AG20443 (cell line): ENCODE results near the gene ST6GALNAC3.

Experiments
- DNase-seq: peaks from one replicate; pipeline ENCODE4 v3.0.0; 2012; ENCODE audit warnings: low spot score, mixed read lengths

The ST6GALNAC3 gene

DNA sequence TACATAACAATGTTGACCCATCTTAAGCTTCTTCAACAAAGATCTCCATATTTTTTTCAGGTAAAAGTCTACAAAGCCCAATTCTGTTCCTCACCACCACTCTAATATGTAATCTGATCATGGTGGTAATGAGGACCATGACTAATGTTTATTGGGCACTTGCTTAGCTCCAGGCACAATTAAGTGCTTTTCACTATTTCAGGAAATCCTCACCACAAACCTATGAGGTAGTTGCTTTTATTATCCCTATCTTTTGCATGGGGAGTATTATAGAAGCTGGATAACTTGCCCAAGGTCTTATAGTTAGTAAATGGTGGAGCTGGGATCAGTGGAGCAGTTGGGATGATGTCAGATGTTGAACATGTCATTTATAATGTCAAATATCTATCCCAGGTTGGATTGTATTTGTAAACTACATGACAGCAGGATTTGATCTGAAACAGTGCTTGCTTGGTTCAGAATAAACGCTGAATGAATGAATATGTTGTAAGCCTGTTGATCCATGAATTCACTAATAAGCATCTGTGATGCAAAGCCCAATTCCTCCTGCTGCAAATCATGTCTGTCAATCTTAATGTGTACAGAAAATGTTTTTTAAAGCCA is 509.4 kb downstream of the ST6GALNAC3 start:
- DNase-seq = no peak

DNA sequence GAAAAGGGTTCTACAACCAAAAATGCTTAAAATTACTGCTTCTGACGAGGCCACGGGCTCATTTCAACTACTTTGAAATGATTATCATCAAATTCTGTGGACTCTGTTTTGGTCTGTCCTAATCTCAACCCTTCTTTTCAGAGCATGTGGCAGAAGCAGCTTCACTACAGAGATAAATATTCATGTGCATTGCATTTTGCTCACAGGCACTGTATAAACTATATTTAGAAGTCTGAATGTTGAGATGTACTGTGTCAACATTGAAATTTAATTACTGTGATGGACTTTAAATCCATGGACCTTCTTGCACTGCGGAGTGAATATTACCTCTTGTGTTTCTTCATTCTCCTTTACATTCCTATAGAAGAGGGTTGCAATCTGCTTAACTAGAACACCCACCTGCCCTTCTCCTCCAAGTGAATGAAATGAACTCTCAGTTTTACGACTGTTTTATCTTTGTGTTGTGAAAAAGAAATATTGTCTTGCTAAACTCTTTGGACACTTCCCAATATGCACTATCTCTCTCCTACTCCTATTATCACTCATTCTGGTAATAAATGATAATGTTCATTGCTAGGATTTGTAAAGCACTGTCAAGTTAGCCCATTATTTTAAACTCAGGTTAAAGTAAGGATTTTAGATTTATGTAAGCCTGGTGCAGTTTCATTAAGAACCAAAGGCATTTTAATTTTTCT is 511.6 kb downstream of the ST6GALNAC3 start:
- DNase-seq = no peak

DNA sequence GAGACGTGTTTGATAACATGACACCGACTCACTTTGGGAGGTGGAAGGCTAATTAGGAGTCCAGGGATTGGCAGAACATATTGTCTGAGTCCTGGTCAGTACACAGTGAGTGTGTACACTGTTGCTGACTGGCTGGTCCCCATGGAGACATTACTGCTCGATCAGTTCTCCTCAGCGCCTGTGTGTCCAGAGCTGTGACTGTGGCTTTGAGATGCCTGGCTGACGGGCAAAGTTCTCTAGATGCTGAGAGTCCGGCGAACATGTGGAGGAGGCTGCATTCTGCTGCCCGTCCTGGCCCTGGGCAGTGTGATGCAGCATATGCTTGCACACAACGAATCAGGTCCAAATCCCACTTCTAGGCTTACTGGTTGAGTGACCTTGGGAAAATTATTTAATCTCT is 512.7 kb downstream of the ST6GALNAC3 start:
- no peak for DNase-seq

DNA sequence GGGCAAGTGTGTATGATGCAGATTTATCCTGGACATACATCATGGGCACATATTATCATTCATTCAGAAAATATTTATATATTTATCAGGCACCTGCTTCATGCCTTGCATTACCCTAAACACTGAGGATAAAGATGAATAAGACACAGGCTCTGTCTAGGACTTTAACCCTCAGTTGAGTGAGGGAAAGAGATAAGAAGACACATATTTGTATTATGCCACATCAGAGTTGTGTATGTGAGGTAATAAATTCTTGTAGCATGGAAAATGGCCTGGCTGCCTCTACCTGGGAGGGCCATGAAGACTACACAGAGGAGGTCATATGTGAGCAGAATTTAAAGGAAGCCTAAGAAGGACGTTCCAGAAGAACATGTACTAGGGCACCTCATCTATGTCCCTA is 516.9 kb downstream of the ST6GALNAC3 start:
- DNase-seq = no peak

DNA sequence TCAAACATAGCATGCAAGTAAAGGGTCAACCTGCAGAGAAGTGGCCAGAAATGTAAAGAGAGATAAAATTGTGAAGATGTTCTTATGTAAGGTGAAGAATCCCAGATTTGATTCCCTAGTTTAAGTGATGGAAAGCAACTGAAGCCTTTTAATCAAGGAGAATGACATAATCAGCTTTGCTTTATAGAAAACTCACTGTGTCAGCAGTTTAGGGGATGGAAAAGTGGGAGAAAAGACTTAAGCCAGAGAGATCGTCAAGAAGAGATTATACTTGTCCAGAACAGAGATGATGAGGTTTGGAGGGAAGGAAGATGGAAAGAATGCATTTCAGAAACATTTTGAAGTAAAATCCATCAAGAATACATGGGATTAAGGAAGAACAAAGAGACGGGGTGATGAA is 517.4 kb downstream of the ST6GALNAC3 start:
- DNase-seq = no peak

DNA sequence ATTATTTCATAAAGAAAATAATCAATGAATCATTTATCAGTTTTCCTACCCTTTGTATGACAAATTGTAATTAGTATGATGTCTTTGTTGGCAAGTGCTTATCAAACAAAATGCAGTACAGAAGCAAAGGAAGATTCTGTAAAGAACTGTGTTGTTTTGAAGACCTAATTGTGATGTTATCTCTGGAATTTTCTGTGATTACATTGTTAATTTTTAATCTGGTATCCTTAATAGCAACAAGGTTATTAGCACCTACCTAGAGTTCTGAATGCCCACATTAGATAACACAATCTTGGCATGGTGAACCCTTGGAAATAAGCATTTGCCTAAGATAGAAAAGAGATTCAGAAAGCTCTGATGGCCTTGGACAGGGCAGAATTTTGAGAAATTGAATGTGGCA is 518.6 kb downstream of the ST6GALNAC3 start:
- no peak for DNase-seq

DNA sequence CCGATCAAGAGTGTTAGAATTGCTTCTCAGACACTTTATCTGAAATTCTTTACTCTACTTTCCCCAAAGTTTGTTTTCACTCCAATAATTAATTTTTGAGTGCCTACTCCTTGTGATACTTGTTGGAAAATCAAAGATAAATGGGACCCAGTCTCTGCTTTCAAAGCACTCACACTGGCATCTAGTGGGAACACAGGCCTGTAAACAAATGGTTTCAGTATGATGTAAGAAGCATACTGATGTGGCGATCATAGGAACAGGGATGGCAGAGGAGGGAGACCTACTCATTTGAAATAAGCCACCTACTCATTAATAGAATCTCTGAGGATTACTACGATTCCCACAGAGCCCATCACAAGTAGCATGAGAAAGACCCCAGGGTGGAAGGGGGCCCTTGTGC is 519.1 kb downstream of the ST6GALNAC3 start:
- DNase-seq = no peak

DNA sequence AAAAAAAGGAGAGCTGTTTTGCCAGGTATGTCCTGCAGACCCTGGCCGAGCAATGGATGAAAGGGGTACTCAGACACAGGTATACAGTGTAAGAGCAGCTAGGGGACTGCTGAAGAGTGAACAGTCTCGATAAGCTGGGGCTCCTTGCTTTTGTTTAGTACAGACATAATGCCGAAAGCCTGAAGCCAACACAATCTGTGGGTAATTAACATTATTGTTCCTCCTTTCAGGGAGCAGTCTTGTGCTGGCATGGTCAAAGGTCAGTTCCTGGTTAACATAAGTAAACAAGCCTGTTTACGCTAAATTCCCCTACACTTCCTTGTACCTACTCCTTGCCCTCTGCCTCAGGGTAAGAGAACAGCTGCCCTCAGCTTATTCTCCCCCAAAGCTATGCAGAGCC is 520.5 kb downstream of the ST6GALNAC3 start:
- no peak for DNase-seq

DNA sequence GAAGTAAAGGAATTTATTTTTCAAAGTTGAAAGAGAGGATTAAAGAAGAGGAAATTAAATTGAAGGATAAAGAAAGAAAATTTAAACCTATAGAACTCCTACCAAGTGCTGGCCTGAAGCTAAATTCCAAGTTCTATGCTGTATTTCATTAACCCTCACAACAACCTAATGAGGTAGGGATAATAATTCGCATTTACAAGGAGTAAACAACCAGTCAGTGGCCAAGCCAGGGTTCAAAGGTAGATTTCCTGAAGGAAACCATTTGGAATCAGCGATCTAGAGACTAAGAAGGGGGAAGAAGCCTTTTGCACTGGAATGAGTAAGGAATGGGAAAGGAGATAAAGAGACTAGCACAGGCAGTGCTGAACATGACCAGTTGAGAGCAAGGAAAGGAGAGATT is 526.9 kb downstream of the ST6GALNAC3 start:
- DNase-seq = no peak

DNA sequence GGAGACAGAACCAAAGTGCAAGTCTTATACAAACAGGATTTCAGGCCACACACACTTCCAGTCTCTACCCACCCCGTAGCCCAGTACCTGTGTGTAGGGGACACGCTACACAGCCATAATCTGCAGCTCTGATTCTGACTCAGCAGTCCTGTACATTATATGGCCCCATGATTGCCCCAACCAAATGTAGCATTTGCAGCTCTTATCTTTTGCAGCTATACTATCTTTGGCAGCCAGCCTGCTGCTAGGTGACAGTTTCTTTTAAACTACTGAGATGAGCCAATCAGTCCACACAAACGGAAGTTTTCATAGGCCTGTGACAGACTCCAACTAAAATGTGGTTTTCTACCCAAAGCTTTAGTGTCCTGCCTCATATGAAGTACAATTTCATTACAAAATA is 533.2 kb downstream of the ST6GALNAC3 start:
- DNase-seq = no peak

DNA sequence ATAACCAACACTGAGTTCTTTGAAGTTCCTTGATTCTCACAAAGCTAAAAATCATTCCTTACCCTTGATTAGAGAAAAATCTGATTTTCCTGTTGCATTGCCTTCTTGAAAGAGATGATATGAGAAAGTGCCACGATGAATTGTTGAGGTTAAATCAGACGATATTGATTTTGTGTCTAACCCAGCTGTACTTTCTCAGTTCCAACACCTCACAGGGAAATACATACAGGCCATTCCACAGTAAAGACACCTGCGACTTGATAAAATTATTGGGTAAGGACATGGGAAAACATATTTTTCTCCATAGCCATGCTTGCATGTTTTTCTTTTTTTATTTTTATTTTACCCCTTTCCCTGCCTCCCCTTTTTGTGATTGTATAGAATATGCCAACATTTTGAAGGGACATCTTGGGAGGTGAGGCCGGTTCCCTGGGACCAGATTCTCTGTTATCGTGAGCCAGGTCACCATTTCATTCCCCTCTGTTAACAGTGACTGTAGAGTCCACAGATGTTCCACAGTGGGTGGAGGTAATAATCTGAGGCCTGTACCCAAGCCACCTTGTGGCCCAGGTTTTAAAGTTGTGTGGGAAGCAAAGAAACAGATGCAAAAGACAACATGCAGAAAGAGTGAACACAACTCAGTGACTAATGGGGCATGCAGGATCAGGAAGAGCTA is 537.4 kb downstream of the ST6GALNAC3 start:
- DNase-seq = no peak

DNA sequence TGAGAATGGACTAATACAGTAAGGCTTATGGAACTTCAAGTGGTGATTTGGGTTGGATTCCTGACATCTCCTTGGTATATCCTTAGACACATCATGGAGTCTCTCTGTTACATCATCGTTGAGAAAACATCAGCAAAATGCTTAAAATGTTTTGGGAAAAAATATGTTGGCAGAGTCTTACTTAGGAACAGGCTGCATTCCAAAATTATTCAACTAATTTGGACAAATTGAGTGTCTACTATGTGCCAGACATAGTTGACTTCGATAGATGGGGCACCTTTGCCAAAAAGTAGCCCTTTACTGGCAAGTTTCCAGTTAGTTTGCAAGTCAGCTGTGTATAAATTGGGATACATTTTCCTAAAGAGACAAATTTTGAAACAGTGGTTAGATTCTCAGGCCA is 539.3 kb downstream of the ST6GALNAC3 start:
- DNase-seq = no peak

DNA sequence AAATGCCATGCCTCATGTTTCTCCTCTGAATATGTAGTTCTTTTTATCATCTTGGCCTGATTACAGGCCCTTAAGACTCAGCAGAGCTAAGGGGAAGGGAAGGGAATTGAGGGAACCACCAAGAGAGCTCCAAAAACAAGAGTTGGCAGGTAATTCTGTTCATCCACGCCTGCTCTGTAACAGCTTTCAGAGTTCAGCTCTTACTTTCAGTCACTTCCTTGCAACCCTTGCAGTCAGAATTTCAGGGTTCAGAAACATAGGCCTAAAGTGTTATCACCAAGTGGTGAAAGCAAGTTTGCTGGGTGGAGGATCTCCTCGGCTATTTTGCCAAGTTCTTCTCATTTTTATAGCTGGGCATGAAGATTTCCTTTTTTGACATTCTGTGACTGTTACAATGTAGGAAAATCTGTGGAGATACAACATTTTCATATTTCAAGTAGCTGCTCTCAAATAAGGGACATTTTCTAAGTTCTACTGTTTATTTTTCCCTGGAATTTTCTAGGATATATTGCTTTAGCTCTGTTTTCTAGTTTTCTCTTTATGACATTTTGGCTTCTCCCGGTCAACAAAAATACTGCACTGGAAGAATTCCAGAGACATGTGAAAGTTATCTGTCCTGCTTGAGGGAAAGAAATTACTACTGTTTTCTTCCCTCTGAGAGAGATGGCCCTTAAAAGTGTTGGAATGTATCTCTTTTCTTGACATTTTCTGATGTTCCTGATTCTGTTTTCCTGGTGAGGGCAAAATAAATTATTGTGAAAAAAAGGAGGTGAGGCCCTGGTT is 540.9 kb downstream of the ST6GALNAC3 start:
- no peak for DNase-seq

DNA sequence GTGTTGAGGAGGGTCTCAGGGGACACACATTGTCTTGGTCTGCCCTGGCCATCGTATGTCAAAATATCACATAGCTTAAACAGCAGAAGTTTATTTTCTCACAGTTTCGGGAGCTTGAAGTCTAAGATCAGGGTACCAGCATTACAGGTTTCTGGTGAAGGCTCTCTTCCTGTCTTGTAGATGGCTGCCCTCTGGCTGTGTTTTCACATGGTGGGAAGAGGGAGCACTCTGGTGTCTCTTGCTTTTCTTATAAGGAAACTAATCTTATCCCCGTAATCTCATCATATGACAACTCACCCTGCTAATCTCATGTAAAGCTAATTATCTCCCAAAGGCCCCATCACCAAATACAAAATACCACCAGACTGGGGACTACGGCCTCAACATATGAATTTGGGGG is 545.8 kb downstream of the ST6GALNAC3 start:
- no peak for DNase-seq

DNA sequence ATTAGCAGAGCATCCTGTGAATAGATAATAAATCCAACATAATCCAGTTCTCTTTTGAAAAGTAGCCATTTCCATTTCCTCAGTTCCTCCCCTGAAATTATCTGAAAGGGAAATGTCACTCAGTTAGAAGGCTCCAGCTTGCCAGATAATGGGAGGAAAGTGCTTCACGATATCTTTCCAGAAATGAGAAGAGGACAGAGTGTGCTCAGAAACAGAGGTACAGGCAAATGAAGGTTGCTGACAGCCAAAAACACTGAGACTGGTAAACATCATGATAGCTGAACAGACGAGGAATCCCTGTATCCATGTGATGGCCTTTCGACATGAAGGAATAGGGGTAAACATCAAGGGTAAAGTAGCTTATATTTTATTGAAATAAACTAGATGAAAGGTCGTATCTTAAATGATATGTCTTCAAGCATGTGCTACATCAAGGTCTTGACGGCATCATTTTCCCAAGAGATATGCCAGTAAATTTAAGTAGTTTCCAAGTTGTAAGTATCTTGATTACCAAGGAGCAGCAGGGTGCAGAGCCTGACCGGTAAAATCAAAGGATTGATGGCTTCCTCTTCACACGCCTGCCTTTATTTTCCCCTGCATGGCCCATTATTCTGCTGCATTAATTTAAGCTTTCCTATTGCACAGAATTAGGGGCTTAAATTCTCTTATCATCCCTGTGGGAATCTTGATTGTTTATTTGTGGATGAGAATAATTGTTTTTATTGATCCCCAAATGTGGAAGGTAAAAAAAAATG is 548.4 kb downstream of the ST6GALNAC3 start:
- DNase-seq = no peak

DNA sequence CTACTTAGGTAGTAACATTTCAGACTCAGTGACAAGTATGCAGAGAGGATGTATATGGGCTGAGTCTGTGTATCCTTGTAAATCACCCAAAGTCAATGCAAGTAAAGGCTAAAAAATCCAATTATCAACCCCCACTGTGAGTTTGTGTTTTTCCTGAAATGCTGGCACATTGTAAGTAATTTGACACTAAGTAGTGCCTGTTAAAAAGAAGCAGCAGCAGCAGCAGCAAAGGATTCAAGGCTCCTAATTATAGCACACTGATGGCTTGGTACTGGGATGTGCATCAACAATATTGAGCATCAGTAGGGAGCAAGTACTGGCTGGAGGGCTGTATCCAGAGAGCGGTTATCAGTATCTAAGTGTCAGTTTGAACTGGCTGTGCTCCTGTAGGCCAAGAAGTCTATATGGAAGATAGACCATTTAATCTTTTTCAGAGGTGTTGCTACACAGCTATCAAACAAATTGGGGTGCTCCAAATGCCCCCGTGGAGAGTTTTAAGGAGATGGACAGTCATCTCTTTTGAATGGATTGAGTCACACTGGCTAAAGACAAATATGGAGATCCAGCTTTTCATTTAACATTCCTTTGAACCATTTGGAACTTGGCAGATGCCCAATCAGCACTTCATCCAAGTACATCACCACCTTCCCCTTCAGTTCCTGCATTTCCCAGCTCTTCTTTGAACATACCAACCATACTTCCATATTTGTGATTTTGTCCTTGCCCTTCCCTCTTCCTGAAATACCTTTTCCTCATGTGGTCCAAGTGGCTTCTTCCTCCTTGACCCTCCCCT is 551.5 kb downstream of the ST6GALNAC3 start:
- DNase-seq = no peak

DNA sequence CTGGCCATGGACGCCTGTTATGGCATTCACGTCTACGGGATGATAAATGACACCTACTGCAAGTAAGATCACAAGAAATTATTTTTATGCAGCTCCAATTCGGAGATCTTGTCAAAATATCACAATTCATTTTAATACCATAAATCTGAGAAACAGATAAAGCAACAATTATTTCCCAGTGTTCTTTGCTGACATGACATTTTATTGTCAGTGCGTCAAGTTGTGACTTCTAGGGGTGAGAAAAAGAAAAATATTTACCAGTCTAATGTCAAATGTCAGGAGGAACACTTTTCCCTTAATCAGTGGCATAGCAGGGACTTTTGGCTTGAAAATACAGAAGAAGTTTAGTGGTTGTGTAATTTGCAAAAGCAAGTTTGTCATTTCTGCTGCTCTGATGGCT is 553.0 kb downstream of the ST6GALNAC3 start:
- DNase-seq = no peak

DNA sequence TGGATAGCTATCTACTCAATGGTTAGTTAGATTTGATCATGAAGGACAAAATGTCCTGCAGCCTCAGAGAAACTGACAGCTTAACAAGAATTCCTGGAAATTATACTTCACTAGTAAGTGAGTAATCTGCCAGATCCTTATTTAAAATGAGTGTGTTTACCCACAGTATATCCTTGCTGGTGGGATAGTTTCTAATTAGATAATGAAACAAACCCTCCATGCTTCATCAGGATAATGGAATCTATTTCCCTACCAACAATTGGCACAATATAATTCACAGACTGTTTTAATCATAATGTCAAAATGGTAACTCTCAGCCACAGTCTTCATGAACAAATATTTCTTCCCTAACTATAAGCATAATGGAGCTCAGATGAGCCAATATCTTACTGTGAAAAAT is 553.4 kb downstream of the ST6GALNAC3 start:
- no peak for DNase-seq

DNA sequence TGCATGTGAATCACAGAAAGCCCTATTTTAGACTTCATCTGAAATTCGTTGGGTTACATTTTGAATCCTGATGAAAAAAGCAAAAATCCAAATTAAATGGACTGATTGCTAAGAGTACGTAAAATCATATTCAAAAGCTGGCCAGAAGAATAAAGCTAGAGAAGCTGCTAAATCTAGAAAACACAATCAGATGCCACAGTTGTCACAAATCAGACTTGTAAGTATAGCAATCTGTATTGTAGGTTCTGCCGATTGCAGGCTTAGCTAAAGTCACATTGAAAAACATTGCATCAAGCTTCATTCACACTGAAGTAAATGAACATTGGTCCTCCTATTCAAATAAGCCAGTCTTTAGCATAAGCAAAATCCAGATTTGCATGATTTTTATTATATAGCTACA is 557.6 kb downstream of the ST6GALNAC3 start:
- DNase-seq = no peak

DNA sequence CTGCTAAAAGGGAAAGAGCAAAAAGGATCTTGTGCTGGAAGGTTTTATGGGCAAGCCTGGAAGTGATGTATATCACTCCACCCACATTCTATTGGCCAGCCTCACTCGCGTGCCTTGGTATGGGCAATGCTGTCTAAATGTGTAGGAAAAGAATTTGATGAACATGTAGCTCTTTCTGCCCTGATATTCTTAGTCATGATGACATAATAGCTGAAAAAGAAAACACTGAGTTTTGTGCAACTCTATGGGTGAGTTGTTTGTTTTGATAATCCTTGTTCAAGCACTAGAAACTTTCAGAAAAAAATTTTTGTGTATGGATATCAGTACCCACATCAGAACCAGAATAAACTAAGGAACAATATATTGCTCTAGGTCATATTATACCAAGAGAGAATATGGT is 561.2 kb downstream of the ST6GALNAC3 start:
- no peak for DNase-seq

DNA sequence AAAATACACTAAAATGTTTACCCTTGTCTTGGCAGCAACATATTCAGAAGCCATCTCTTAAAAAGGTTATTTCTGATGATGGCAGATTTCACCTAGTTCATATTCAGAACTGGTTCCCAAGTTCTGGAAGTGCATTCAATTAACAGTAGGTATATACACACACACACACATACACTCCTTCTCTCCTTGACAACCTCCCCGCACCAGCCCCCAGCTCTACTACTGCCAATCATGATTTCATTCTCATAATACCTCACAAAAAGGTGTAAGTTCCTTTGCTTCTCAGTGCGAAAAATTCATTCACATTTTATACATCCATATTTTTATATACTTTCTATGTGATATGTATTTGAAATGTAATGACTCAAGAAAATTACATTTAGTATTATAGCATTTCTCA is 564.6 kb downstream of the ST6GALNAC3 start:
- DNase-seq = no peak
